Liver (tissue), 9 donors: Measurements from ENCODE around the gene ZNF429. TPM values are rescaled to one million over a fixed set of nuclear protein-coding genes. Genes with fewer than 3 reads are reported as not detected.

ENCODE experiments used
- DNase-seq: peaks from one replicate; pipeline ENCODE4 v3.0.0-alpha.2; 2017; ENCODE audit warnings: low spot score
- H3K27ac ChIP-seq, 2 donors: one replicate each; pipeline ENCODE4 v1.7.0; 2013; ENCODE audit warnings: inconsistent platforms in 2 of 2, low read length in 2 of 2, control low read depth in 1 of 2, low read depth in 1 of 2, mild to moderate bottlenecking in 1 of 2
- H3K27me3 ChIP-seq, 4 donors: one replicate each; pipeline versions ENCODE4 v1.6.1 to v1.7.0; 2013; ENCODE audit warnings: low read length in 3 of 4, inconsistent platforms in 1 of 4, mild to moderate bottlenecking in 1 of 4, moderate library complexity in 1 of 4; ENCODE audit not compliant: control insufficient read depth in 4 of 4, insufficient read depth in 4 of 4
- H3K36me3 ChIP-seq, 4 donors: one replicate each; pipeline versions ENCODE4 v1.6.1 to v1.7.0; 2013; ENCODE audit warnings: low read length in 3 of 4, mild to moderate bottlenecking in 3 of 4, low read depth in 1 of 4, moderate library complexity in 1 of 4; ENCODE audit not compliant: control insufficient read depth in 4 of 4, insufficient read depth in 3 of 4
- H3K4me1 ChIP-seq, 4 donors: one replicate each; pipeline versions ENCODE4 v1.6.1 to v1.7.0; 2013; ENCODE audit warnings: low read length in 3 of 4, mild to moderate bottlenecking in 3 of 4, moderate library complexity in 1 of 4; ENCODE audit not compliant: control insufficient read depth in 4 of 4, insufficient read depth in 4 of 4
- H3K4me3 ChIP-seq, 3 donors: one replicate each; pipeline versions ENCODE4 v1.6.1 to v1.7.0; 2013; ENCODE audit warnings: low read length in 3 of 3, control low read depth in 1 of 3, low read depth in 1 of 3, mild to moderate bottlenecking in 1 of 3
- H3K9ac ChIP-seq, 2 donors: one replicate each; pipeline ENCODE4 v1.7.0; 2013; ENCODE audit warnings: low read length in 2 of 2, mild to moderate bottlenecking in 2 of 2, moderate library complexity in 2 of 2, control low read depth in 1 of 2, low read depth in 1 of 2
- H3K9me3 ChIP-seq, 4 donors: one replicate each; pipeline versions ENCODE4 v1.6.1 to v1.7.0; 2013; ENCODE audit warnings: low read length in 3 of 4; ENCODE audit not compliant: control insufficient read depth in 4 of 4
- CTCF ChIP-seq: fragments of 150-350 bp; IDR thresholded peaks from 2 replicates; pipeline ENCODE4 v1.5.1; 2017; ENCODE audit warnings: improper control_type of control experiment, low read depth, low read length; ENCODE audit not compliant: missing input control
- EGR1 ChIP-seq, 2 donors: IDR thresholded peaks; 2 replicates each; pipeline ENCODE4 v1.6.1; 2016 to 2018; ENCODE audit warnings: antibody characterized with exemption in 2 of 2, low read depth in 2 of 2
- FOXA1 ChIP-seq: IDR thresholded peaks from 2 replicates; pipeline ENCODE4 v1.6.1; 2016; ENCODE audit warnings: antibody characterized with exemption
- FOXA2 ChIP-seq: IDR thresholded peaks from 2 replicates; pipeline ENCODE4 v1.6.1; 2016; ENCODE audit warnings: antibody characterized with exemption
- GABPA ChIP-seq, 2 donors: IDR thresholded peaks in 1 of 2; conservative IDR thresholded peaks in 1 of 2; 2 replicates each; pipeline ENCODE4 v1.6.1; 2016; ENCODE audit warnings: antibody characterized with exemption in 2 of 2, mild to moderate bottlenecking in 1 of 2, moderate library complexity in 1 of 2
- HNF4A ChIP-seq, 2 donors: conservative IDR thresholded peaks; 2 replicates each; pipeline ENCODE4 v1.6.1; 2016; ENCODE audit warnings: antibody characterized with exemption in 2 of 2, mild to moderate bottlenecking in 2 of 2
- HNF4G ChIP-seq: IDR thresholded peaks from 2 replicates; pipeline ENCODE4 v1.6.1; 2016; ENCODE audit warnings: antibody characterized with exemption
- JUND ChIP-seq, 2 donors: IDR thresholded peaks; 2 replicates each; pipeline ENCODE4 v1.6.1; 2016; ENCODE audit warnings: antibody characterized with exemption in 2 of 2
- NR2F2 ChIP-seq: IDR thresholded peaks from 2 replicates; pipeline ENCODE4 v1.6.1; 2016; ENCODE audit warnings: antibody characterized with exemption
- RAD21 ChIP-seq, 2 donors: IDR thresholded peaks; 2 replicates each; pipeline ENCODE4 v1.6.1; 2016; ENCODE audit warnings: antibody characterized with exemption in 2 of 2, mild to moderate bottlenecking in 2 of 2
- RXRA ChIP-seq, 2 donors: IDR thresholded peaks; 2 replicates each; pipeline ENCODE4 v1.6.1; 2017 to 2018; ENCODE audit warnings: antibody characterized with exemption in 2 of 2, mild to moderate bottlenecking in 1 of 2
- SP1 ChIP-seq: IDR thresholded peaks from 2 replicates; pipeline ENCODE4 v1.6.1; 2018; ENCODE audit warnings: antibody characterized with exemption, mild to moderate bottlenecking
- TAF1 ChIP-seq: conservative IDR thresholded peaks from 2 replicates; pipeline ENCODE4 v1.6.1; 2016; ENCODE audit warnings: antibody characterized with exemption, mild to moderate bottlenecking
- YY1 ChIP-seq: IDR thresholded peaks from 2 replicates; pipeline ENCODE4 v1.6.1; 2016; ENCODE audit warnings: antibody characterized with exemption, mild to moderate bottlenecking
- WGBS: extraction: QIAGEN DNeasy Blood & Tissue Kit; methylation state at CpG from one replicate; pipeline ENCODE4 v1.1.7; 2013; 5-methylcytosine and 5-hydroxymethylcytosine counted together
- polyA plus RNA-seq, 2 donors: library from polyadenylated mRNA; stranded (reverse) in 1 of 2; unstranded in 1 of 2; fragments of 200-250 nt in 1 of 2; fragments of >200 nt in 1 of 2; fragmentation: Nextera tagmentation in 1 of 2; extraction: Ambion mirVana in 1 of 2; gene quantifications; one replicate each; pipeline versions ENCODE4 v1.2.1 to v1.2.3, GENCODE V29; 2013 to 2015
- total RNA-seq, 2 donors: library from RNA; depleted of rRNA; stranded (reverse); fragments of >200 nt; gene quantifications; one replicate each; pipeline ENCODE4 v1.2.3, GENCODE V29; 2014
- TF ChIP-seq, protein P1 (sequence below): IDR thresholded peaks from 2 replicates; pipeline ENCODE4 v1.6.1; 2016; ENCODE audit warnings: antibody characterized with exemption, mild to moderate bottlenecking
- TF ChIP-seq, protein P2 (sequence below): IDR thresholded peaks from 2 replicates; pipeline ENCODE4 v1.6.1; 2016; ENCODE audit warnings: antibody characterized with exemption
- TF ChIP-seq, protein P3 (sequence below): IDR thresholded peaks from 2 replicates; pipeline ENCODE4 v1.6.1; 2016; ENCODE audit warnings: antibody characterized with exemption
- TF ChIP-seq, protein P4 (sequence below): IDR thresholded peaks from 2 replicates; pipeline ENCODE4 v1.6.1; 2016; ENCODE audit warnings: antibody characterized with exemption
- donor health status: healthy.
- donor health status: healthy.
- donor health status: healthy.
- donor health status: healthy.
- donor health status: healthy.

The ZNF429 gene
- total and polyA plus RNA-seq, 4 donors, result 4.0 to 10.1 (median 8.4) TPM

DNA sequence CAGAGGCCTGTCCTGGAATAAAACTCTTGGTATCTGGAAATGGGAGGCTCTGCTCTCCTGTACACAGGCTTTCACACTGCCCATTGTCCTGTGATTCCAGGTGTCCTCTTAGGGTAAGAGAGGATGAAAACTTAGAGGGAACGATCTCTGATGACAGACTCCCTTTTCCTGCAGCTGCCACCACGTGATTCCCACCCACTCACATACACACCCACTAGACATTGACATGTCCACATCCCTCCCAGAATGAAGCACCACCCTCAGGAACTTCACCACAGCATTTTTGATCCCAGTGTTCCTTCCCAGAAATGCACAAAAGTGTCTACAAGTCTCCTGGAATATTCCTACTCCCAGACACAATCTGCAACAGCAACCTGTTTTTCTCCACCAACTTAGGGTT, 8.2 kb downstream of the ZNF429 start (continued):
- TF ChIP-seq, protein P1, sequence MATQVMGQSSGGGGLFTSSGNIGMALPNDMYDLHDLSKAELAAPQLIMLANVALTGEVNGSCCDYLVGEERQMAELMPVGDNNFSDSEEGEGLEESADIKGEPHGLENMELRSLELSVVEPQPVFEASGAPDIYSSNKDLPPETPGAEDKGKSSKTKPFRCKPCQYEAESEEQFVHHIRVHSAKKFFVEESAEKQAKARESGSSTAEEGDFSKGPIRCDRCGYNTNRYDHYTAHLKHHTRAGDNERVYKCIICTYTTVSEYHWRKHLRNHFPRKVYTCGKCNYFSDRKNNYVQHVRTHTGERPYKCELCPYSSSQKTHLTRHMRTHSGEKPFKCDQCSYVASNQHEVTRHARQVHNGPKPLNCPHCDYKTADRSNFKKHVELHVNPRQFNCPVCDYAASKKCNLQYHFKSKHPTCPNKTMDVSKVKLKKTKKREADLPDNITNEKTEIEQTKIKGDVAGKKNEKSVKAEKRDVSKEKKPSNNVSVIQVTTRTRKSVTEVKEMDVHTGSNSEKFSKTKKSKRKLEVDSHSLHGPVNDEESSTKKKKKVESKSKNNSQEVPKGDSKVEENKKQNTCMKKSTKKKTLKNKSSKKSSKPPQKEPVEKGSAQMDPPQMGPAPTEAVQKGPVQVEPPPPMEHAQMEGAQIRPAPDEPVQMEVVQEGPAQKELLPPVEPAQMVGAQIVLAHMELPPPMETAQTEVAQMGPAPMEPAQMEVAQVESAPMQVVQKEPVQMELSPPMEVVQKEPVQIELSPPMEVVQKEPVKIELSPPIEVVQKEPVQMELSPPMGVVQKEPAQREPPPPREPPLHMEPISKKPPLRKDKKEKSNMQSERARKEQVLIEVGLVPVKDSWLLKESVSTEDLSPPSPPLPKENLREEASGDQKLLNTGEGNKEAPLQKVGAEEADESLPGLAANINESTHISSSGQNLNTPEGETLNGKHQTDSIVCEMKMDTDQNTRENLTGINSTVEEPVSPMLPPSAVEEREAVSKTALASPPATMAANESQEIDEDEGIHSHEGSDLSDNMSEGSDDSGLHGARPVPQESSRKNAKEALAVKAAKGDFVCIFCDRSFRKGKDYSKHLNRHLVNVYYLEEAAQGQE, result no peak
- TF ChIP-seq, protein P2, sequence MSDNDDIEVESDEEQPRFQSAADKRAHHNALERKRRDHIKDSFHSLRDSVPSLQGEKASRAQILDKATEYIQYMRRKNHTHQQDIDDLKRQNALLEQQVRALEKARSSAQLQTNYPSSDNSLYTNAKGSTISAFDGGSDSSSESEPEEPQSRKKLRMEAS, result no peak

DNA sequence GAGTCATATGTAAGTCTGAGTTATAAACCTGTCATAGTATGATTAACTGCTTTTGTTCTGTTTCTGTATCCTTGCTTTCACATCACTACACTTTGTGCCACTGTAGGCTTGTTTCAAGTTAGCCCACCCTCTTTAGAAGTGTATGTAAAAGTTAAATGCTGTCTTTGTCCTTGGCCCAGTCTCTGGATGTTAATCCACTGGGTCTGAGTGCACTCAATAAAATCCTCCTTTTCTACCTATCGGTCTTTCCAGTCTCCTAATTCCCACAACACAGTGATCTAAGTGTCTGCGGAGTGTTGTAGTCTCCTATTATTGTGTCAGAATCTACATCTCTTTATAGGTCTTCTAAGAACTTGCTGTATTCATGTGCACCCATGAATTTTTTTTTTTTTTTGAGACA, 14.1 kb downstream of the ZNF429 start:
- no peak overlapping the region for H3K9ac ChIP-seq
- no peak for TF ChIP-seq RXRA (IDR thresholded peaks at IDR 0.05)
- TF ChIP-seq, protein P3, sequence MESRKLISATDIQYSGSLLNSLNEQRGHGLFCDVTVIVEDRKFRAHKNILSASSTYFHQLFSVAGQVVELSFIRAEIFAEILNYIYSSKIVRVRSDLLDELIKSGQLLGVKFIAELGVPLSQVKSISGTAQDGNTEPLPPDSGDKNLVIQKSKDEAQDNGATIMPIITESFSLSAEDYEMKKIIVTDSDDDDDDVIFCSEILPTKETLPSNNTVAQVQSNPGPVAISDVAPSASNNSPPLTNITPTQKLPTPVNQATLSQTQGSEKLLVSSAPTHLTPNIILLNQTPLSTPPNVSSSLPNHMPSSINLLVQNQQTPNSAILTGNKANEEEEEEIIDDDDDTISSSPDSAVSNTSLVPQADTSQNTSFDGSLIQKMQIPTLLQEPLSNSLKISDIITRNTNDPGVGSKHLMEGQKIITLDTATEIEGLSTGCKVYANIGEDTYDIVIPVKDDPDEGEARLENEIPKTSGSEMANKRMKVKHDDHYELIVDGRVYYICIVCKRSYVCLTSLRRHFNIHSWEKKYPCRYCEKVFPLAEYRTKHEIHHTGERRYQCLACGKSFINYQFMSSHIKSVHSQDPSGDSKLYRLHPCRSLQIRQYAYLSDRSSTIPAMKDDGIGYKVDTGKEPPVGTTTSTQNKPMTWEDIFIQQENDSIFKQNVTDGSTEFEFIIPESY, result no peak
- no peak for TF ChIP-seq CTCF
- no peak for TF ChIP-seq GABPA (IDR thresholded peaks at IDR 0.05 in 1 of 2, conservative IDR thresholded peaks at IDR 0.05 in 1 of 2)
- TF ChIP-seq, protein P2, result no peak
- TF ChIP-seq TAF1, result no peak
- no peak for TF ChIP-seq FOXA1
- no peak for TF ChIP-seq EGR1 (IDR thresholded peaks at IDR 0.05; ENCODE audit: low read depth in 2 of 2)
- TF ChIP-seq NR2F2, result no peak
- no peak for TF ChIP-seq HNF4A (conservative IDR thresholded peaks at IDR 0.05)
- no peak for TF ChIP-seq RAD21 (IDR thresholded peaks at IDR 0.05)
- TF ChIP-seq, protein P1, result no peak
- TF ChIP-seq FOXA2, result no peak
- TF ChIP-seq HNF4G, result no peak
- TF ChIP-seq YY1, result no peak
- TF ChIP-seq, protein P4, sequence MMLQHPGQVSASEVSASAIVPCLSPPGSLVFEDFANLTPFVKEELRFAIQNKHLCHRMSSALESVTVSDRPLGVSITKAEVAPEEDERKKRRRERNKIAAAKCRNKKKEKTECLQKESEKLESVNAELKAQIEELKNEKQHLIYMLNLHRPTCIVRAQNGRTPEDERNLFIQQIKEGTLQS, result no peak
- TF ChIP-seq JUND (IDR thresholded peaks at IDR 0.05), result no peak
- no peak for TF ChIP-seq SP1
- peak overlapping the region in 2 of 3 donors; percentile 12 to 33 for H3K4me3 ChIP-seq
- H3K9me3 ChIP-seq, result peaks cover 27 to 67% (median 38%) of the 10 kb centered on the region in 4 donors
- 95% methylated on average over 2 of the region's 2 CpGs for WGBS
- no peak for DNase-seq
- H3K27ac ChIP-seq, result no peak overlapping the region
- H3K36me3 ChIP-seq, result peaks cover 9 to 52% (median 48%) of the 10 kb centered on the region in 4 donors
- H3K4me1 ChIP-seq, result no peaks in the 10 kb centered on the region
- H3K27me3 ChIP-seq, result no peaks in the 10 kb centered on the region
